Coronary artery (tissue), 2 donors: ENCODE results near the gene EVC2.

Experiments
- DNase-seq: peaks from one replicate; pipeline ENCODE4 v3.0.0-alpha.2; 2017; ENCODE audit warnings: low spot score
- H3K27ac ChIP-seq, 2 donors: fragments of 200-600 bp; sonication (generic); one replicate each; pipeline ENCODE4 v1.5.1; 2016 to 2019
- H3K4me3 ChIP-seq: fragments of 200-600 bp; sonication (generic); 2 replicates; pipeline ENCODE4 v1.5.1; 2016; ENCODE audit warnings: mild to moderate bottlenecking, moderate library complexity
- CTCF ChIP-seq: fragments of 200-600 bp; sonication (generic); IDR thresholded peaks from one replicate; pipeline ENCODE4 v1.5.1; 2019; ENCODE audit warnings: antibody characterized with exemption

EVC2 gene

GRCh38 chr4:5750946-5751665, 42.7 kb upstream of the EVC2 start:
- no peak overlapping the region for H3K27ac ChIP-seq
- TF ChIP-seq CTCF, result no peak
- no peak overlapping the region for H3K4me3 ChIP-seq
- peak; percentile 66 for DNase-seq

DNA sequence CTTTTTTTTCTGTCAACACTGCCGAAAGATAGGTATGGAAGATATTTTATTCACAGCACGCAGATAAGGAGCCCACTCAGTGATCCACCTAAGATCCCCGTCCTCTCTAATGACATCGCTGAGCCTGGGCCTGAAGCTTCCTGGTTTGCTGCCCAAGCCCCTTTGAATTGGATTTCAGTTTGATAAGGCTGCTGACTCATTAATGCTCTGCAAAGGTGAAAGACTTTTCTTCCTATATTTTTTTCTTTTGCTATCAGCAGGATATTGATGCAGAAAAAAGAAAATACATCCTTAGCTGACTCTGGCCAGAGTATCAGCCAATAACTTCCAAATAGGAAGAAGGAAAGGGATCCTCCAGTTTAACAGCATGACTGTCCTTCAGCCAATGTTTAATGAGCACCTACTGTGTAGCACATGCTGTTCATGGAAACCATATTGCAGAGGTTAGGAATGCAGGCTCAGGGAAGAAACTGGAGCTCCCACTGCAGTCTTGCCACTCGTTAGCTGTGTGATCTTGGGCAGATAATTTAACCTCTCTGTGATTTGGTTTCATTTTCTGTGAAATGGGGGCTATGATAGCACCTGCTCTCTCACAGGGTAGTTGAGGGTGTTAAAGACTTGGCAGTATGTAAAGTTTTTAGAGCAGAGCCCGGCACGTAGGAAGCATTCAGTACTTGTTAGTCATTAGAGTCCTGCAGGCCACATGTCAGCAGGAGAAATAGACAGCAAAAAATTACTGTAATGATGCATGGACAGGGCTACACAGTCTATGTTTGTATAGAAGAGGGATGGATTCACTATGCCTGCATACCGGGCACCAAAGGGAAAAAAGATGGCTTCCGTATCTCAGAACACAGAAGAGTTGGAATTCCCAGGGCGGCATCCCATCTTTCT, 41.9 kb upstream of the EVC2 start:
- DNase-seq, result no peak
- Histone ChIP-seq H3K27ac (no peak overlapping the region), H3K4me3 (no peak overlapping the region)
- no peak for TF ChIP-seq CTCF

DNA sequence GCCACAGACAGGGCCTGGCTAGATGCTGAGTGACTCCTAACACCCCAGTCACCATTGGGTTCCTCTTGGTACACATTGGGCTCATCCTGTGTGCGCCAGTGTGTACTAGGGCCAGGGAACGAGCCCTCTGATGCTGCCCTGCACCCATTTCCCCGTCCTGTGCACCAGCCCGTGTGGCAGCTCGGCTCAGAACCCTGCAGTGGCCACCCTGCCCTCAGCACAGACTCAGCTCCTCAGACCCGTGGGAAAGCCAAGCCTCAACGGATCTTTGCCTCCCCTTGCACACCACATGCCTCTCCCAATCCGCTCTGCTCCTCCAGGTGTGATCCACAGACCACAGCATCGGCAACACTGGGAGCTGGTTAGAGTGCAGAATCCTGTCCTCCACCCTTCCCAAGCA, 41.2 kb upstream of the EVC2 start:
- TF ChIP-seq CTCF, result no peak
- H3K4me3 ChIP-seq, result no peak overlapping the region
- no peak overlapping the region for H3K27ac ChIP-seq
- DNase-seq, result peak; percentile 38

DNA sequence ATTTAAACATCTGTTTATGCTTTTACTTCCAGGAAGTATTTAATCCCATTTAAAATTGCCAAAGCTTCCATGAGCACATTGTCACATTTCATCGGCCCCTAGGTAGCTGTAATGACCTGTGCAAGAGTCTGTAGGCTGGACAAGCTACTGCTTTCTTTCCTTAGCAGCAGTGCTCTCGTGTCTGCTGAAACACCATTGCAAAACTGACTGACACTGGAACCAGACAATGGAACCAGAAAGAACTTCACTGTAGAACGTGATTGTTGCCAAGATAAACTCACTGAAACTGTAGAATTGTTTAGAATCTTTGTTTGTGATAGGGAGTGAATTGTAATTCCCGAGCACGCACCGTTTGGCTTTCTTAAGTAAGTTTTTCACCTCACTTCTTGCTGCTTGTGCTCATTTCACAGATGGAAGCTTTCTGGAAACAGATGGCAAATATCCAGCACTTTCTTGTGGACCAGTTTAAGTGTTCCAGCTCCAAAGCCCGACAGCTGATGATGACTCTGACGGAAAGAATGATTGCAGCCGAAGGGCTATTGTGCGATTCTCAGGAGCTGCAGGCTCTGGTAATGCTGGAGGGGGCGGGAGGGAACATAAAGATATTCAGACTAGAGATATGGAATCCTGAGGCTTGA, 39.5 kb upstream of the EVC2 start:
- Histone ChIP-seq H3K4me3 (peak overlapping the region; percentile 31), H3K27ac (peak overlapping the region; percentile 59 to 77)
- no peak for TF ChIP-seq CTCF
- peak; percentile 85 for DNase-seq

DNA sequence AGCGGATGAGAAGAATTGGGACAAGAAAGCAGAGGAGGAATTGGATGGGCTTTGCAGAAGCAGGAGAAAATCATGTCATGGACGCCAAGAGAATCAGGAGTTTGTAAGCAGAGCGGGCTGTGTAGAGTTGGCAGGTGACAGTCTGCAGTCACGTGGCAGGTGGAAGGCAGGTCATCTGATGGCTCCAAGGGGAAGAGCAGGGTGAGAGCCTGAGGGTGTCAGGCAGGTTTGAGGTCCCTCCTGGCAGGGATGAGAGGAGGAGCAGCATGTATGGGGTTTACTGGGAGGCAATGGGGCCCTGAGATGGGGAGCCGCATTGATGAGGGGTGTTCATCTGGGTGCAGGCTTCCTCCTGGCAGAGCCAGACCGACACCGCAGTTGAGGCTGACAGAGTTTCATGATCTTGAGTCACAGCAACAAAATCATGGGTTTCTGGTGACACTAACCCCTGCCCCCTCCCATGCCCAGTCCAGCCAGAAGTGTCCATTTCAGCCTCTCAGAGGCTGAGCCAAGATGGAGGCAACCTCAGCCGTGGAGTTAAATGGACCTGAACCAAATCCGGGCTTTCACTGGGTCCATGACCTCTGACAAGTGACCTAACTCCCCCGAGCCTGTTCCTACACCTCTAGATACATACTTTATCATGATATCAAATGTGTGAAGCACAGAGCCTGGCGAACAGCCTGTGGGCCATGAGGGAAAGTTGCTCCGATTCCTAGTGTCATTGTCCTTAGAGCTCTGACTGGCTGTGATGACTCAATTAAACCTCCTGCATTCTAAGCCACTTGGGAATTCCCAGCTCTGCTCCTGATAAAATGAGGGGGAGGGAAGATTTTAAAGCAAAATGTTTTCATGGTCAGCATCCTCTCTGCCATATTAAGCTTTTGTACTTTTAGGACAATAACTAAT, 38.7 kb upstream of the EVC2 start:
- H3K4me3 ChIP-seq, result no peak overlapping the region
- DNase-seq, result peak; percentile 70
- H3K27ac ChIP-seq, result peak overlapping the region; percentile 59 to 77
- TF ChIP-seq CTCF, result no peak

DNA sequence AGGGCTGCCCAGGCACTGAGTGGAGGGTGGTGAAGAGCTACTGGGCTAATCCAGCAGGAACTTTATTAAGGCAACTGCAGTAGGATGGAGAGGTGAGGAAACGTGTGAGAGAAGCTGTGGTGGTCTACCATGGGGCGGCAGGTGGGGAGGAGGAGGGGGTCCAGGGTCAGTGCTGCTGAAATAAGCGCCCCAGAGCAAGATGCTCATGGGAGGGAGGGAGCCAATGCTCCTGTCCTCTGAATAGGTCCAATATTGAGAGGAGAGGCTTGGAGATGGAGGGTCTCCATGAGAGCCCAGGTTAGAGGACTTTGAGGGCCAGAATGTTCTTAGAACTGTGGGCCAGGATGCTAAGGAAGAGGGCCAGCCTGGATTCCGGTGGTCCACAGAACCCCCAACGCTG, 37.9 kb upstream of the EVC2 start:
- Histone ChIP-seq H3K4me3 (no peak overlapping the region), H3K27ac (peak overlapping the region; percentile 9 to 77)
- TF ChIP-seq CTCF, result no peak
- peak; percentile 52 for DNase-seq
